ENCODE data around the gene SEPTIN1. TPM values are rescaled to one million over a fixed set of nuclear protein-coding genes. Genes with fewer than 3 reads are reported as not detected.

The SEPTIN1 gene
- total and polyA plus RNA-seq, 2 of the 13 experiments (the other 11 are each of a cell fraction or from before 2014, with no cell fraction given): 0.18 to 0.67 TPM

- peak; percentile 95 for TF ChIP-seq PAXIP1 (CRISPR knock-in tag; conservative IDR thresholded peaks at IDR 0.05)
- no peak for TF ChIP-seq RBM39 (IDR thresholded peaks at IDR 0.05; ENCODE audit: low read depth, low read length, poor library complexity, severe bottlenecking)
- no peak for TF ChIP-seq ZNF598 (CRISPR knock-in tag; IDR thresholded peaks at IDR 0.05; ENCODE audit: borderline replicate concordance)
- TF ChIP-seq, protein P1, sequence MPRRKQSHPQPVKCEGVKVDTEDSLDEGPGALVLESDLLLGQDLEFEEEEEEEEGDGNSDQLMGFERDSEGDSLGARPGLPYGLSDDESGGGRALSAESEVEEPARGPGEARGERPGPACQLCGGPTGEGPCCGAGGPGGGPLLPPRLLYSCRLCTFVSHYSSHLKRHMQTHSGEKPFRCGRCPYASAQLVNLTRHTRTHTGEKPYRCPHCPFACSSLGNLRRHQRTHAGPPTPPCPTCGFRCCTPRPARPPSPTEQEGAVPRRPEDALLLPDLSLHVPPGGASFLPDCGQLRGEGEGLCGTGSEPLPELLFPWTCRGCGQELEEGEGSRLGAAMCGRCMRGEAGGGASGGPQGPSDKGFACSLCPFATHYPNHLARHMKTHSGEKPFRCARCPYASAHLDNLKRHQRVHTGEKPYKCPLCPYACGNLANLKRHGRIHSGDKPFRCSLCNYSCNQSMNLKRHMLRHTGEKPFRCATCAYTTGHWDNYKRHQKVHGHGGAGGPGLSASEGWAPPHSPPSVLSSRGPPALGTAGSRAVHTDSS (CRISPR knock-in tag; conservative IDR thresholded peaks at IDR 0.05): no peak
- TF ChIP-seq, protein P2, sequence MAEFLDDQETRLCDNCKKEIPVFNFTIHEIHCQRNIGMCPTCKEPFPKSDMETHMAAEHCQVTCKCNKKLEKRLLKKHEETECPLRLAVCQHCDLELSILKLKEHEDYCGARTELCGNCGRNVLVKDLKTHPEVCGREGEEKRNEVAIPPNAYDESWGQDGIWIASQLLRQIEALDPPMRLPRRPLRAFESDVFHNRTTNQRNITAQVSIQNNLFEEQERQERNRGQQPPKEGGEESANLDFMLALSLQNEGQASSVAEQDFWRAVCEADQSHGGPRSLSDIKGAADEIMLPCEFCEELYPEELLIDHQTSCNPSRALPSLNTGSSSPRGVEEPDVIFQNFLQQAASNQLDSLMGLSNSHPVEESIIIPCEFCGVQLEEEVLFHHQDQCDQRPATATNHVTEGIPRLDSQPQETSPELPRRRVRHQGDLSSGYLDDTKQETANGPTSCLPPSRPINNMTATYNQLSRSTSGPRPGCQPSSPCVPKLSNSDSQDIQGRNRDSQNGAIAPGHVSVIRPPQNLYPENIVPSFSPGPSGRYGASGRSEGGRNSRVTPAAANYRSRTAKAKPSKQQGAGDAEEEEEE (CRISPR knock-in tag; IDR thresholded peaks at IDR 0.05; ENCODE audit: borderline replicate concordance): 0 out of 2 replicates have a peak, but pooled peaks have one; percentile 36
- no peak for TF ChIP-seq SYNCRIP (IDR thresholded peaks at IDR 0.05; ENCODE audit: insufficient read depth, low read depth, low read length)
- TF ChIP-seq MAZ (IDR thresholded peaks at IDR 0.05; ENCODE audit: borderline replicate concordance, low read depth, low read length): peak; percentile 61; the same call in 1 of the 2 replicates
- peak; percentile 47; the same call in 1 of the 2 replicates for TF ChIP-seq MAZ (CRISPR knock-in tag; IDR thresholded peaks at IDR 0.05; ENCODE audit: low read depth)
- no peak for TF ChIP-seq ATF3 (CRISPR knock-in tag; IDR thresholded peaks at IDR 0.05)
- TF ChIP-seq, protein P3, sequence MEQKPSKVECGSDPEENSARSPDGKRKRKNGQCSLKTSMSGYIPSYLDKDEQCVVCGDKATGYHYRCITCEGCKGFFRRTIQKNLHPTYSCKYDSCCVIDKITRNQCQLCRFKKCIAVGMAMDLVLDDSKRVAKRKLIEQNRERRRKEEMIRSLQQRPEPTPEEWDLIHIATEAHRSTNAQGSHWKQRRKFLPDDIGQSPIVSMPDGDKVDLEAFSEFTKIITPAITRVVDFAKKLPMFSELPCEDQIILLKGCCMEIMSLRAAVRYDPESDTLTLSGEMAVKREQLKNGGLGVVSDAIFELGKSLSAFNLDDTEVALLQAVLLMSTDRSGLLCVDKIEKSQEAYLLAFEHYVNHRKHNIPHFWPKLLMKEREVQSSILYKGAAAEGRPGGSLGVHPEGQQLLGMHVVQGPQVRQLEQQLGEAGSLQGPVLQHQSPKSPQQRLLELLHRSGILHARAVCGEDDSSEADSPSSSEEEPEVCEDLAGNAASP (CRISPR knock-in tag; IDR thresholded peaks at IDR 0.05; ENCODE audit: borderline replicate concordance): peak; percentile 92; the same call in 1 of the 2 replicates
- TF ChIP-seq NCOA1 (CRISPR knock-in tag; IDR thresholded peaks at IDR 0.05): peak; percentile 63; the same call in 1 of the 2 replicates
- peak; percentile 64 for TF ChIP-seq ZNF281 (CRISPR knock-in tag; IDR thresholded peaks at IDR 0.05; ENCODE audit: borderline replicate concordance)
- TF ChIP-seq SATB2 (CRISPR knock-in tag; IDR thresholded peaks at IDR 0.05): no peak
These were observed 46.5 kb downstream of the SEPTIN1 start (continued) for GRCh38 chr16:30335598-30336474.
